SK-N-SH (cell line): ENCODE measurements around the gene TM2D3. TPM values are rescaled to one million over a fixed set of nuclear protein-coding genes. Genes with fewer than 3 reads are reported as not detected.

Experiments used
- CTCF ChIA-PET: fragments of 300-600, 350-600 bp; formaldehyde crosslinking; extraction: SDS; loops from one replicate; lab custom pipeline; 2021; lab: Yijun Ruan, JAX
- POLR2A ChIA-PET: fragments of 350-600 bp; sonication (Branson Sonifier 250); formaldehyde crosslinking; extraction: SDS; loops from one replicate; lab custom pipeline; 2020; ENCODE audit warnings: antibody characterized with exemption, inconsistent platforms; lab: Yijun Ruan, JAX
- DNase-seq: peaks from one replicate; pipeline ENCODE4 v3.0.0; 2012
- H2AFZ ChIP-seq: fragments of 200-600 bp; sonication (generic); 2 replicates; pipeline ENCODE4 v1.8.1; 2016; ENCODE audit warnings: antibody characterized with exemption, mild to moderate bottlenecking, low read depth
- H3F3A ChIP-seq: fragments of 200-600 bp; sonication (generic); replicated peaks from 2 replicates; pipeline ENCODE3; 2016; ENCODE audit warnings: antibody characterized with exemption, mild to moderate bottlenecking; ENCODE audit not compliant: insufficient read depth
- H3K27ac ChIP-seq, 2 experiments: fragments of 200-500 bp in 1 of 2; fragments of 200-600 bp in 1 of 2; sonication (Bioruptor generic) in 1 of 2; sonication (generic), shearing (Covaris generic) in 1 of 2; 2 replicates each; pipeline versions ENCODE4 v1.5.1 to v1.6.1; 2014 to 2016; ENCODE audit warnings: low read depth in 2 of 2, inconsistent platforms in 1 of 2, low read length in 1 of 2, mild to moderate bottlenecking in 1 of 2, mixed read lengths in 1 of 2
- H3K27me3 ChIP-seq: fragments of 200-600 bp; sonication (generic), shearing (Covaris generic); 2 replicates; pipeline ENCODE4 v1.6.1; 2016; ENCODE audit warnings: mixed run types; ENCODE audit not compliant: insufficient read depth
- H3K36me3 ChIP-seq, 2 experiments: fragments of 200-500 bp in 1 of 2; fragments of 200-600 bp in 1 of 2; sonication (Bioruptor generic) in 1 of 2; sonication (generic) in 1 of 2; replicated peaks in 1 of 2; 2 replicates each; pipeline versions ENCODE3 to v1.5.1; 2014 to 2016; ENCODE audit warnings: low read length in 1 of 2, mild to moderate bottlenecking in 1 of 2; ENCODE audit not compliant: insufficient read depth in 2 of 2, control insufficient read depth in 1 of 2
- H3K4me1 ChIP-seq, 2 experiments: fragments of 200-500 bp in 1 of 2; fragments of 200-600 bp in 1 of 2; sonication (Bioruptor generic) in 1 of 2; sonication (generic), shearing (Covaris generic) in 1 of 2; 2 replicates each; pipeline versions ENCODE4 v1.5.1 to v1.6.1; 2014 to 2016; ENCODE audit warnings: low read depth in 1 of 2, low read length in 1 of 2, mixed run types in 1 of 2; ENCODE audit not compliant: insufficient read depth in 2 of 2, control insufficient read depth in 1 of 2
- H3K4me2 ChIP-seq: fragments of 200-600 bp; sonication (generic), shearing (Covaris generic); 2 replicates; pipeline ENCODE4 v1.6.1; 2017; ENCODE audit warnings: mixed run types
- H3K4me3 ChIP-seq, 2 experiments: fragments of 200-500 bp in 1 of 2; fragments of 200-600 bp in 1 of 2; sonication (Bioruptor generic) in 1 of 2; sonication (generic), shearing (Covaris generic) in 1 of 2; 2 replicates each; pipeline versions ENCODE4 v1.5.1 to v1.8.1; 2014 to 2016; ENCODE audit warnings: low read depth in 2 of 2, inconsistent platforms in 1 of 2, low read length in 1 of 2, mild to moderate bottlenecking in 1 of 2, mixed read lengths in 1 of 2, moderate library complexity in 1 of 2
- H3K79me2 ChIP-seq: fragments of 200-600 bp; sonication (generic); 2 replicates; pipeline ENCODE4 v1.8.1; 2017; ENCODE audit warnings: mild to moderate bottlenecking; ENCODE audit not compliant: insufficient read depth
- H3K9ac ChIP-seq: fragments of 200-600 bp; sonication (generic); 2 replicates; pipeline ENCODE4 v1.6.1; 2017; ENCODE audit warnings: mixed run types
- H3K9me2 ChIP-seq: fragments of 200-600 bp; sonication (generic); 2 replicates; pipeline ENCODE4 v1.6.1; 2017; ENCODE audit warnings: mixed run types
- H3K9me3 ChIP-seq: fragments of 200-600 bp; sonication (generic); 2 replicates; pipeline ENCODE4 v1.6.1; 2017; ENCODE audit warnings: mixed run types, mild to moderate bottlenecking, moderate library complexity
- H4K20me1 ChIP-seq: fragments of 200-600 bp; sonication (generic); 2 replicates; pipeline ENCODE4 v1.6.1; 2017; ENCODE audit warnings: mild to moderate bottlenecking, mixed run types; ENCODE audit not compliant: insufficient read depth
- ELF1 ChIP-seq: IDR thresholded peaks from 2 replicates; pipeline ENCODE4 v1.4.0; 2012
- EP300 ChIP-seq, 2 experiments: IDR thresholded peaks; 2 replicates each; pipeline versions ENCODE4 v1.4.0 to v1.6.1; 2012; ENCODE audit warnings: borderline replicate concordance in 1 of 2, low read depth in 1 of 2, low read length in 1 of 2
- FOXJ3 ChIP-seq: sonication (generic); formaldehyde crosslinking; IDR thresholded peaks from 2 replicates; pipeline ENCODE4 v1.5.1; 2020; ENCODE audit warnings: mild to moderate bottlenecking, missing genetic modification reagents
- GABPA ChIP-seq: IDR thresholded peaks from 2 replicates; pipeline ENCODE4 v1.4.0; 2012; ENCODE audit warnings: low read depth, mild to moderate bottlenecking
- GATA2 ChIP-seq: sonication (generic); formaldehyde crosslinking; IDR thresholded peaks from 2 replicates; pipeline ENCODE4 v1.5.0; 2020; ENCODE audit warnings: mild to moderate bottlenecking, missing genetic modification reagents
- JUND ChIP-seq: IDR thresholded peaks from 2 replicates; pipeline ENCODE4 v1.4.0; 2012
- NFIC ChIP-seq: IDR thresholded peaks from 2 replicates; pipeline ENCODE4 v1.4.0; 2012; ENCODE audit warnings: borderline replicate concordance
- NRF1 ChIP-seq: IDR thresholded peaks from 2 replicates; pipeline ENCODE4 v1.6.1; 2012; ENCODE audit warnings: low read depth, mild to moderate bottlenecking, low read length
- RAD21 ChIP-seq: IDR thresholded peaks from 2 replicates; pipeline ENCODE4 v1.6.1; 2012; ENCODE audit warnings: mild to moderate bottlenecking, low read length
- RCOR1 ChIP-seq: fragments of 150-350 bp; IDR thresholded peaks from 2 replicates; pipeline ENCODE4 v1.6.1; 2017; ENCODE audit warnings: antibody characterized with exemption, low read length
- SIN3A ChIP-seq: IDR thresholded peaks from 2 replicates; pipeline ENCODE4 v1.6.1; 2012; ENCODE audit warnings: low read depth, mild to moderate bottlenecking, low read length, moderate library complexity, borderline replicate concordance
- YY1 ChIP-seq: IDR thresholded peaks from 2 replicates; pipeline ENCODE4 v1.4.0; 2012; ENCODE audit warnings: low read depth, mild to moderate bottlenecking
- WGBS: methylation state at CpG from one replicate; pipeline ENCODE4 v1.1.6; 2017; ENCODE audit warnings: low lambda C conversion rate; 5-methylcytosine and 5-hydroxymethylcytosine counted together
- polyA plus RNA-seq, 3 experiments: library from polyadenylated mRNA; depleted of rRNA; stranded (reverse); fragments of >200 nt; gene quantifications; 2 replicates each; pipeline ENCODE4 v1.2.3, GENCODE V29; 2012
- TF ChIP-seq, protein P1 (sequence below): fragments of 200-600 bp; sonication (generic); IDR thresholded peaks from 2 replicates; pipeline ENCODE4 v1.6.1; 2017; ENCODE audit warnings: antibody characterized with exemption, mild to moderate bottlenecking, moderate library complexity
- TF ChIP-seq, protein P2 (sequence below): fragments of 150-350 bp; IDR thresholded peaks from 2 replicates; pipeline ENCODE4 v1.6.1; 2016; ENCODE audit warnings: mild to moderate bottlenecking, low read depth, low read length
- TF ChIP-seq, protein P3 (sequence below): IDR thresholded peaks from 2 replicates; pipeline ENCODE4 v1.4.0; 2012; ENCODE audit warnings: low read depth, borderline replicate concordance
- TF ChIP-seq, protein P4 (sequence below): IDR thresholded peaks from 2 replicates; pipeline ENCODE4 v1.6.1; 2012; ENCODE audit warnings: mild to moderate bottlenecking, low read depth, low read length, moderate library complexity
- TF ChIP-seq, protein P5 (sequence below): IDR thresholded peaks from 2 replicates; pipeline ENCODE4 v1.4.0; 2012; ENCODE audit warnings: low read depth

Gene TM2D3
- polyA plus RNA-seq, 1 of the 3 experiments (the other 2 are of a cell fraction), result 73.3 TPM

DNA sequence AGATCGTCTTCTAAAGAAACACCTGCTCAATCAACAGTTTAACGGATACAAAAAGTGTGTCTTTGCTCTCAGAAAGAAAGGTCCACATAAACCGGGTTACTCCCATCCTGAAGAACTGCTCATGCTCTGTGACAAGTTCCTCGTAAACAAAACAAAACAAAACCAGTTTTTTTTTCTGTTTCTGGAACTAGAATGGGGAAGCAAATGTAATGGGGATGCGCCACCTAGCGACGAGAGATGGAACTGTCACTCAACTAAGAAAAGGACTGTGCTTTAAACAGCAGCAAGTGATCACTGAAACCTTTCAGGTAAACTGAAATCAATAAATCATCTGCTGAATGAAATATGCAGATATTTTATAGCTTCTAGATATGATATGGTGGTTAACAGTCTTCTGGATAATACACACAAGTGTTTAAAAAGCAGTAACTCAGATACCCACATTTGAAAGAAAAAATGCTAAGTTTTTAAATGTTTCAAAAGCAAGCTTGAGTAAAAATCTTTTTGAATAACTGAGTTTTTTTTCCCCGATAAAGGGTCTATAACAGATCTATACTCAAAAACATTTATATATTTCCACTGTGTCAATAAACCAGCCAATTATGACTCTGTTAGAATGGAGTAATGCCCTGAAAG, 10.9 kb downstream of the TM2D3 start (continued):
- TF ChIP-seq, protein P1, sequence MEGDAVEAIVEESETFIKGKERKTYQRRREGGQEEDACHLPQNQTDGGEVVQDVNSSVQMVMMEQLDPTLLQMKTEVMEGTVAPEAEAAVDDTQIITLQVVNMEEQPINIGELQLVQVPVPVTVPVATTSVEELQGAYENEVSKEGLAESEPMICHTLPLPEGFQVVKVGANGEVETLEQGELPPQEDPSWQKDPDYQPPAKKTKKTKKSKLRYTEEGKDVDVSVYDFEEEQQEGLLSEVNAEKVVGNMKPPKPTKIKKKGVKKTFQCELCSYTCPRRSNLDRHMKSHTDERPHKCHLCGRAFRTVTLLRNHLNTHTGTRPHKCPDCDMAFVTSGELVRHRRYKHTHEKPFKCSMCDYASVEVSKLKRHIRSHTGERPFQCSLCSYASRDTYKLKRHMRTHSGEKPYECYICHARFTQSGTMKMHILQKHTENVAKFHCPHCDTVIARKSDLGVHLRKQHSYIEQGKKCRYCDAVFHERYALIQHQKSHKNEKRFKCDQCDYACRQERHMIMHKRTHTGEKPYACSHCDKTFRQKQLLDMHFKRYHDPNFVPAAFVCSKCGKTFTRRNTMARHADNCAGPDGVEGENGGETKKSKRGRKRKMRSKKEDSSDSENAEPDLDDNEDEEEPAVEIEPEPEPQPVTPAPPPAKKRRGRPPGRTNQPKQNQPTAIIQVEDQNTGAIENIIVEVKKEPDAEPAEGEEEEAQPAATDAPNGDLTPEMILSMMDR, result peak; percentile 95

DNA sequence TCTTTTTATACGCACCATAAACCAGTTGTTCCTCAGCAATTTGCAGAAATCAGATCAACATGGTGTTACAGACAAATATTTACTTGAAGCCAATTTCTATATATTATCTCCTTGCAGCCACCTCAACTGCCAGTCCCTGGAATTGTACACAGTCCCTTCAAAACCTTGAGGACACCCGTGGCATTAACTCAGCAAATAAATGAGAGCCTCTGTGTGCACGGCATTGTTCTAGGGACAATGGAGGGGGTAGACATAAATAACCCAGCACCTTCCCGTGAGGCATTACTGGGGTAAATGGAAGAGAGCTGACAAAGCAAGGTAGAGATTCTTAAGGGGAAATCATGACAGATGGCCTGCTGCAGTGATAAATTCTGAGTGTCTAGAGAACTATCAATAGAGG, 12.5 kb downstream of the TM2D3 start:
- POLR2A ChIA-PET, result no interaction called here
- WGBS, result 78% methylated on average over 4 of the region's 4 CpGs
- Histone ChIP-seq H3K9me3 (no peaks in the 10 kb centered on the region), H3K27ac (no peak overlapping the region), H3F3A (peaks cover 17% of the 10 kb centered on the region), H3K36me3 (peaks cover 43 to 53% of the 10 kb centered on the region in 2 experiments), H3K27me3 (no peaks in the 10 kb centered on the region), H3K4me3 (no peak overlapping the region), H3K4me1 (peaks cover 14 to 16% of the 10 kb centered on the region in 2 experiments; a peak in 3 of 4 replicates), H3K4me2 (no peak overlapping the region), H4K20me1 (peaks cover 9% of the 10 kb centered on the region), H2AFZ (no peak overlapping the region), H3K9me2 (no peaks in the 10 kb centered on the region), H3K9ac (no peak overlapping the region), H3K79me2 (no peaks in the 10 kb centered on the region)
- CTCF ChIA-PET, result interaction anchor here (1.1 to 8.2 kb wide), 9 partner anchors 22 to 356 kb away, joined by 3 to 139 read pairs (median 5); partner anchors contain the start of genes PCSK6 and SNRPA1
- no peak for DNase-seq
- TF ChIP-seq GABPA, result no peak
- TF ChIP-seq ELF1, result no peak
- no peak for TF ChIP-seq EP300 (IDR thresholded peaks at IDR 0.05; ENCODE audit: borderline replicate concordance in 1 of 2, low read depth in 1 of 2, low read length in 1 of 2)
- no peak for TF ChIP-seq JUND

DNA sequence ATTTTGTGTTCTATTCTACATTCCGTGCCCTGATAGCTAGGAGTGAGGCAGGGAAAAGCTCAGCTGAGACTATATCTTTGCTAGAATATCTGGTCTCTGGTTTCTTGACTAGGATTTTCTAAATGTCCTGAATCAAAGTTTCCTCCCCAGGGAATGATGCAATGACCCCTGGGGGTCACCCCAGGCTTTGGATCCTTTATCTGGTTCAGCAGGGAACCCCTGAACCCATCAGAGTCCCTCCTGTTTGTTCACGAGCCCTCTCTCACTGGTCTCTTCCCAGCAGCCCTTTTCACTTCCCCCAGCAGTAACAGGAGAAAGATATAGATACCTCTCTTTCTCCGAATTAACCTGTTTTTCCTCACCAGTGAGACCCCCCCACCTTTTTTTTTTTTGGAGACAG, 14.3 kb downstream of the TM2D3 start:
- no peaks in the 10 kb centered on the region for H3K79me2 ChIP-seq
- peaks cover 32 to 47% of the 10 kb centered on the region in 2 experiments for H3K36me3 ChIP-seq
- H3K9ac ChIP-seq, result no peak overlapping the region
- H3K4me3 ChIP-seq, result no peak overlapping the region
- H3K27me3 ChIP-seq, result no peaks in the 10 kb centered on the region
- peaks cover 12% of the 10 kb centered on the region in 2 experiments; a peak in 3 of 4 replicates for H3K4me1 ChIP-seq
- ChIA-PET POLR2A (no interaction called here), CTCF (interaction anchor here (1.0 to 8.2 kb wide), 2 partner anchors 336 to 345 kb away, joined by 3 to 139 read pairs; partner anchors contain the start of gene SNRPA1)
- peaks cover 9% of the 10 kb centered on the region for H4K20me1 ChIP-seq
- DNase-seq, result no peak
- no peak overlapping the region for H3K27ac ChIP-seq
- H3K9me3 ChIP-seq, result no peaks in the 10 kb centered on the region
- H3K4me2 ChIP-seq, result no peak overlapping the region
- 95% methylated on average over 3 of the region's 3 CpGs for WGBS
- peaks cover 17% of the 10 kb centered on the region for H3F3A ChIP-seq
- H3K9me2 ChIP-seq, result no peaks in the 10 kb centered on the region
- no peak overlapping the region for H2AFZ ChIP-seq
- TF ChIP-seq GABPA (no peak), SIN3A (no peak), YY1 (no peak), NRF1 (no peak), FOXJ3 (CRISPR knock-in tag) (no peak), RCOR1 (no peak), NFIC (no peak), RAD21 (no peak), GATA2 (CRISPR knock-in tag) (no peak)
- TF ChIP-seq, protein P2, sequence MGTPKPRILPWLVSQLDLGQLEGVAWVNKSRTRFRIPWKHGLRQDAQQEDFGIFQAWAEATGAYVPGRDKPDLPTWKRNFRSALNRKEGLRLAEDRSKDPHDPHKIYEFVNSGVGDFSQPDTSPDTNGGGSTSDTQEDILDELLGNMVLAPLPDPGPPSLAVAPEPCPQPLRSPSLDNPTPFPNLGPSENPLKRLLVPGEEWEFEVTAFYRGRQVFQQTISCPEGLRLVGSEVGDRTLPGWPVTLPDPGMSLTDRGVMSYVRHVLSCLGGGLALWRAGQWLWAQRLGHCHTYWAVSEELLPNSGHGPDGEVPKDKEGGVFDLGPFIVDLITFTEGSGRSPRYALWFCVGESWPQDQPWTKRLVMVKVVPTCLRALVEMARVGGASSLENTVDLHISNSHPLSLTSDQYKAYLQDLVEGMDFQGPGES, result no peak
- TF ChIP-seq, protein P3, sequence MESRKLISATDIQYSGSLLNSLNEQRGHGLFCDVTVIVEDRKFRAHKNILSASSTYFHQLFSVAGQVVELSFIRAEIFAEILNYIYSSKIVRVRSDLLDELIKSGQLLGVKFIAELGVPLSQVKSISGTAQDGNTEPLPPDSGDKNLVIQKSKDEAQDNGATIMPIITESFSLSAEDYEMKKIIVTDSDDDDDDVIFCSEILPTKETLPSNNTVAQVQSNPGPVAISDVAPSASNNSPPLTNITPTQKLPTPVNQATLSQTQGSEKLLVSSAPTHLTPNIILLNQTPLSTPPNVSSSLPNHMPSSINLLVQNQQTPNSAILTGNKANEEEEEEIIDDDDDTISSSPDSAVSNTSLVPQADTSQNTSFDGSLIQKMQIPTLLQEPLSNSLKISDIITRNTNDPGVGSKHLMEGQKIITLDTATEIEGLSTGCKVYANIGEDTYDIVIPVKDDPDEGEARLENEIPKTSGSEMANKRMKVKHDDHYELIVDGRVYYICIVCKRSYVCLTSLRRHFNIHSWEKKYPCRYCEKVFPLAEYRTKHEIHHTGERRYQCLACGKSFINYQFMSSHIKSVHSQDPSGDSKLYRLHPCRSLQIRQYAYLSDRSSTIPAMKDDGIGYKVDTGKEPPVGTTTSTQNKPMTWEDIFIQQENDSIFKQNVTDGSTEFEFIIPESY, result no peak
- TF ChIP-seq, protein P4, sequence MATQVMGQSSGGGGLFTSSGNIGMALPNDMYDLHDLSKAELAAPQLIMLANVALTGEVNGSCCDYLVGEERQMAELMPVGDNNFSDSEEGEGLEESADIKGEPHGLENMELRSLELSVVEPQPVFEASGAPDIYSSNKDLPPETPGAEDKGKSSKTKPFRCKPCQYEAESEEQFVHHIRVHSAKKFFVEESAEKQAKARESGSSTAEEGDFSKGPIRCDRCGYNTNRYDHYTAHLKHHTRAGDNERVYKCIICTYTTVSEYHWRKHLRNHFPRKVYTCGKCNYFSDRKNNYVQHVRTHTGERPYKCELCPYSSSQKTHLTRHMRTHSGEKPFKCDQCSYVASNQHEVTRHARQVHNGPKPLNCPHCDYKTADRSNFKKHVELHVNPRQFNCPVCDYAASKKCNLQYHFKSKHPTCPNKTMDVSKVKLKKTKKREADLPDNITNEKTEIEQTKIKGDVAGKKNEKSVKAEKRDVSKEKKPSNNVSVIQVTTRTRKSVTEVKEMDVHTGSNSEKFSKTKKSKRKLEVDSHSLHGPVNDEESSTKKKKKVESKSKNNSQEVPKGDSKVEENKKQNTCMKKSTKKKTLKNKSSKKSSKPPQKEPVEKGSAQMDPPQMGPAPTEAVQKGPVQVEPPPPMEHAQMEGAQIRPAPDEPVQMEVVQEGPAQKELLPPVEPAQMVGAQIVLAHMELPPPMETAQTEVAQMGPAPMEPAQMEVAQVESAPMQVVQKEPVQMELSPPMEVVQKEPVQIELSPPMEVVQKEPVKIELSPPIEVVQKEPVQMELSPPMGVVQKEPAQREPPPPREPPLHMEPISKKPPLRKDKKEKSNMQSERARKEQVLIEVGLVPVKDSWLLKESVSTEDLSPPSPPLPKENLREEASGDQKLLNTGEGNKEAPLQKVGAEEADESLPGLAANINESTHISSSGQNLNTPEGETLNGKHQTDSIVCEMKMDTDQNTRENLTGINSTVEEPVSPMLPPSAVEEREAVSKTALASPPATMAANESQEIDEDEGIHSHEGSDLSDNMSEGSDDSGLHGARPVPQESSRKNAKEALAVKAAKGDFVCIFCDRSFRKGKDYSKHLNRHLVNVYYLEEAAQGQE, result no peak
- TF ChIP-seq, protein P5, sequence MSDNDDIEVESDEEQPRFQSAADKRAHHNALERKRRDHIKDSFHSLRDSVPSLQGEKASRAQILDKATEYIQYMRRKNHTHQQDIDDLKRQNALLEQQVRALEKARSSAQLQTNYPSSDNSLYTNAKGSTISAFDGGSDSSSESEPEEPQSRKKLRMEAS, result no peak
